OCI-LY7 (cell line): ENCODE measurements around the gene NCLN. TPM values are rescaled to one million over a fixed set of nuclear protein-coding genes. Genes with fewer than 3 reads are reported as not detected.
"Not testable (repeated sequence)": the region's sequence is repeated elsewhere in the genome, so short reads cannot be mapped to it uniquely, and the experiment has no call there.

ENCODE experiments used
- BruUV-seq: library from RNA; stranded (reverse); fragments of 400-500 nt; replicated peaks from 2 replicates; lab custom pipeline; 2021; lab: Mats Ljungman, UMichigan
- CTCF ChIA-PET: fragments of 300-600 bp; sonication (Branson Sonifier 250); formaldehyde crosslinking; loops from one replicate; lab custom pipeline; 2022; ENCODE audit warnings: antibody characterized with exemption; ENCODE audit not compliant: unreplicated experiment; lab: Charles Lee
- POLR2A ChIA-PET: fragments of 300-600 bp; sonication (Branson Sonifier 250); formaldehyde crosslinking; loops from one replicate; lab custom pipeline; 2022; ENCODE audit warnings: antibody characterized with exemption; lab: Charles Lee
- DNase-seq: peaks from one replicate; pipeline ENCODE4 v3.0.0-alpha.2; 2015; ENCODE audit warnings: low spot score
- H2AFZ ChIP-seq: fragments of 200-600 bp; sonication (generic), shearing (Covaris generic); 2 replicates; pipeline ENCODE4 v1.6.1; 2014; ENCODE audit warnings: mild to moderate bottlenecking, antibody characterized with exemption, low read length, moderate library complexity
- H3K27ac ChIP-seq: fragments of 200-600 bp; sonication (generic); 2 replicates; pipeline ENCODE4 v1.5.1; 2014; ENCODE audit warnings: mixed run types, low read depth, mild to moderate bottlenecking, moderate library complexity, low read length, inconsistent platforms; ENCODE audit not compliant: poor library complexity, severe bottlenecking
- H3K36me3 ChIP-seq: fragments of 200-600 bp; sonication (generic); 2 replicates; pipeline ENCODE4 v1.6.1; 2014; ENCODE audit warnings: mild to moderate bottlenecking, antibody characterized with exemption, low read length, moderate library complexity, mixed read lengths; ENCODE audit not compliant: insufficient read depth
- H3K4me1 ChIP-seq: fragments of 200-600 bp; sonication (generic); 2 replicates; pipeline ENCODE4 v1.5.1; 2014; ENCODE audit warnings: mild to moderate bottlenecking, low read length; ENCODE audit not compliant: insufficient read depth, poor library complexity, severe bottlenecking
- H3K4me2 ChIP-seq: fragments of 200-600 bp; sonication (generic); 2 replicates; pipeline ENCODE4 v1.6.1; 2014; ENCODE audit warnings: mild to moderate bottlenecking, low read length
- H3K4me3 ChIP-seq: fragments of 200-600 bp; sonication (generic); 2 replicates; pipeline ENCODE4 v1.5.1; 2014; ENCODE audit warnings: mild to moderate bottlenecking, low read depth, low read length; ENCODE audit not compliant: poor library complexity, severe bottlenecking
- H3K79me2 ChIP-seq: fragments of 200-600 bp; sonication (generic); 2 replicates; pipeline ENCODE4 v1.6.1; 2016; ENCODE audit warnings: low read depth, mild to moderate bottlenecking, low read length, moderate library complexity, mixed read lengths; ENCODE audit not compliant: insufficient read depth
- H3K9me2 ChIP-seq: fragments of 200-600 bp; sonication (generic); 2 replicates; pipeline ENCODE4 v1.6.1; 2016; ENCODE audit warnings: mild to moderate bottlenecking, low read length, mixed read lengths; ENCODE audit not compliant: insufficient read depth
- H3K9me3 ChIP-seq: fragments of 200-600 bp; sonication (generic); 2 replicates; pipeline ENCODE4 v1.6.1; 2014; ENCODE audit warnings: mild to moderate bottlenecking, mixed run types, low read length, mixed read lengths
- H4K20me1 ChIP-seq: fragments of 200-600 bp; sonication (generic); 2 replicates; pipeline ENCODE4 v1.6.1; 2014; ENCODE audit warnings: mild to moderate bottlenecking, antibody characterized with exemption, low read length, moderate library complexity, mixed read lengths; ENCODE audit not compliant: insufficient read depth
- CTCF ChIP-seq: fragments of 200-600 bp; sonication (generic); conservative IDR thresholded peaks from 2 replicates; pipeline ENCODE4 v1.5.1; 2014; ENCODE audit warnings: mild to moderate bottlenecking, antibody characterized with exemption, low read length, moderate library complexity, mixed read lengths
- EZH2phosphoT487 ChIP-seq: fragments of 200-600 bp; sonication (generic); IDR thresholded peaks from 2 replicates; pipeline ENCODE4 v1.6.1; 2018; ENCODE audit warnings: low read depth, borderline replicate concordance, mild to moderate bottlenecking, mixed run types, antibody characterized with exemption, low read length, moderate library complexity, mixed read lengths
- intact Hi-C: fragments of 100-400 bp; cut with micrococcal nuclease; formaldehyde crosslinking; loops from one replicate; pipeline ENCODE4 v1.10.0; 2022; ENCODE audit not compliant: unreplicated experiment
- total RNA-seq, 2 experiments: library from RNA; depleted of rRNA in 1 of 2; stranded (reverse); fragments of >200 nt in 1 of 2; shearing (Covaris generic) in 1 of 2; gene quantifications; 2 replicates each; pipeline ENCODE4 v1.2.3, GENCODE V29; 2014 to 2022

The NCLN gene
- total RNA-seq, 2 experiments from 2014 or later: 49.2 to 61.9 TPM

GRCh38 chr19:3190470-3190770 lies 4.7 kb downstream of the NCLN start:
- H3K4me2 ChIP-seq: no peak overlapping the region

GRCh38 chr19:3190921-3191805 lies 5.4 kb downstream of the NCLN start:
- H3K9me3 ChIP-seq: no peaks in the 10 kb centered on the region
- H3K36me3 ChIP-seq: peaks cover 51% of the 10 kb centered on the region
- peaks cover 49% of the 10 kb centered on the region for H3K79me2 ChIP-seq
- no peak overlapping the region for H3K27ac ChIP-seq
- peaks cover 10% of the 10 kb centered on the region for H3K4me1 ChIP-seq
- H3K4me3 ChIP-seq: no peak overlapping the region
- POLR2A ChIA-PET: no interaction called here
- CTCF ChIA-PET: no interaction called here
- no peak for TF ChIP-seq CTCF
- no peak for TF ChIP-seq EZH2phosphoT487
- DNase-seq: no peak
- intact Hi-C loops: no loop called here
- H4K20me1 ChIP-seq: peaks cover 8% of the 10 kb centered on the region; the same call in 1 of the 2 replicates
- no peak overlapping the region for H3K4me2 ChIP-seq
- no peak overlapping the region for H2AFZ ChIP-seq
- H3K9me2 ChIP-seq: no peaks in the 10 kb centered on the region
- BruUV-seq: no TSS peak

More at GRCh38 chr19:3190470-3190770, 4.7 kb downstream of the NCLN start:
- no peak overlapping the region for H3K4me3 ChIP-seq
- H3K4me1 ChIP-seq: peaks cover 10% of the 10 kb centered on the region
- TF ChIP-seq CTCF: no peak
- no peak for TF ChIP-seq EZH2phosphoT487
- no peak for DNase-seq
- no peak overlapping the region for H3K27ac ChIP-seq
- CTCF ChIA-PET: no interaction called here
- no TSS peak for BruUV-seq
- peaks cover 43% of the 10 kb centered on the region for H3K36me3 ChIP-seq
- H3K9me3 ChIP-seq: no peaks in the 10 kb centered on the region
- no peaks in the 10 kb centered on the region for H3K9me2 ChIP-seq
- H3K79me2 ChIP-seq: peaks cover 52% of the 10 kb centered on the region
- POLR2A ChIA-PET: no interaction called here
- peaks cover 8% of the 10 kb centered on the region; the same call in 1 of the 2 replicates for H4K20me1 ChIP-seq
- intact Hi-C loops: no loop called here
- no peak overlapping the region for H2AFZ ChIP-seq

GRCh38 chr19:3191806-3192104 lies 6.0 kb downstream of the NCLN start:
- H3K4me2 ChIP-seq, POLR2A ChIA-PET, H3K9me2 ChIP-seq, H4K20me1 ChIP-seq, H2AFZ ChIP-seq, H3K27ac ChIP-seq, intact Hi-C loops, CTCF ChIA-PET, H3K9me3 ChIP-seq, BruUV-seq, DNase-seq, H3K4me3 ChIP-seq: not testable (repeated sequence)
- H3K4me1 ChIP-seq: peaks cover 10% of the 10 kb centered on the region
- peaks cover 56% of the 10 kb centered on the region for H3K36me3 ChIP-seq
- H3K79me2 ChIP-seq: peaks cover 43% of the 10 kb centered on the region
